ENCODE data around the gene SFRP4. TPM values are rescaled to one million over a fixed set of nuclear protein-coding genes. Genes with fewer than 3 reads are reported as not detected.
A peak's percentile ranks its signal among the peaks of the same experiment; 100 is the strongest.

The SFRP4 gene
- total RNA-seq, 1 experiment from 2014 or later = not detected

DNA sequence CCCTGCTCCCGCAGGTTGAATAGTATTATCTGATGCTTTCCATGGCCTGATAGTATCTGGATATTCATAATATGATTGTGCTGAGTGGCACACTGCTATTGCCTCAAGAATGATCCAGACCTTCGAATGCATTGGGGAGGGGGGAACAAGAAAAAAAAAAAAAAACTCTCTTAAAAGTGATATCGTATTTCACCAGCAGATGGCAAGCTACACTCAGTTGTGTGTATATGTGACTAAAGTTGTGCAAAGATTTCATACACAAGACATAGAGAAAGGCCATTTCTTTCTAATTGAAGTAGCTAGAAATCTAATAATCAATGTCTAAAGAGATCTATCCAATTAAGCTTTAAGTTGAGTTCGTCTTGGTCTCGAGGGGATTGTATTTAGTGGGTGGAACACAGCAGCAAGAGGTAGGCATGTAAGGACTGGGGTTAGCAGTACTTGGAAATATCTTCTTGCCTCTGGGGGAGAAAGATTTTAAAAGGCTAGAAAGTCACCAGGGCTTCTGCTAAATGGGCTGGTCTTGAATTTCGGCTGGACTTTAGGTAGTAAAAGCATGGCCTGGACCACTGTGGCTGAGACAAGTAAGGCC, 15.3 kb downstream of the SFRP4 start:
- CTCF ChIA-PET = no interaction called here

DNA sequence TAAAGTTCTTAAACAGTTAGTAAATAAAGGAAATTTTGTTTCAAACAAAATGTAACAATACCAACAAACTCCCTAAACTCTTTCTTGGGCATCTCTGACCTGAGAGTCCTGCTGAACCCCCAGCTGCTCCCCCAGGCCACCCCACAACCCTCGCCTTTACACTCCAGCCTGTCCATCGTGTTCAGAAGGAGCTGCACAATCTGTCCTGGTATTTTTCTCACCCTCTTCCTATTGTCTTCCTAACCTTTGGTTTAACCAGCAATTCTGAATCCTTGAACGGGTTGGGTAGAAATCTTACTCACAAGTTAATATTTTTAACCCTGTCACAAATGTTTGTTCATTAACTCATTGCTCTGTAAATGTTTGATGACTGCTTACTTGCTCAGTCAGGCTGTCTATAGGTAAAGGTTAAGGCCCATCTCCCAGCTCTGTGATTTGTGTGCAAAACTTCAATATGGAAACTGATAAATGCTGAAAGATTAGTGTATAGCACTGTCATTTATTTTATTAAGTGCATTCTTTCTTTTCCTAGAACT, 16.8 kb downstream of the SFRP4 start:
- Histone ChIP-seq H3K9me3 (ENCODE audit: insufficient read depth, low read depth) (no peaks in the 10 kb centered on the region), H3K4me2 (no peak overlapping the region), H3K4me3 (no peak overlapping the region), H3K4me1 (replicated peaks; ENCODE audit: insufficient read depth) (no peaks in the 10 kb centered on the region), H3K79me2 (ENCODE audit: low read depth) (no peaks in the 10 kb centered on the region), H3F3A (ENCODE audit: insufficient read depth, low read depth) (no peaks in the 10 kb centered on the region), H3K27ac (no peak overlapping the region), H3K27me3 (ENCODE audit: insufficient read depth, low read depth) (no peaks in the 10 kb centered on the region; the same call in 1 of the 2 replicates), H2AFZ (no peak overlapping the region), H3K9me2 (ENCODE audit: insufficient read depth) (no peaks in the 10 kb centered on the region), H4K20me1 (ENCODE audit: insufficient read depth) (no peaks in the 10 kb centered on the region), H3K36me3 (ENCODE audit: low read depth) (no peaks in the 10 kb centered on the region)
- POLR2A ChIA-PET (ENCODE audit: unreplicated experiment) = no interaction called here
- no peak for DNase-seq
- intact Hi-C loops (cut with micrococcal nuclease; ENCODE audit: unreplicated experiment) = loop anchor here (5.0 kb wide), 1 partner anchor 323 kb away; no protein-coding TSS in a partner anchor
- CTCF ChIA-PET = interaction anchor here (0.6 kb wide), 1 partner anchor 541 kb away, joined by 3 read pairs; no protein-coding TSS in a partner anchor
- BruUV-seq (replicated peaks) = no TSS peak
- no peak for TF ChIP-seq EZH2 (IDR thresholded peaks at IDR 0.05; ENCODE audit: low read depth)
- TF ChIP-seq, protein P1, sequence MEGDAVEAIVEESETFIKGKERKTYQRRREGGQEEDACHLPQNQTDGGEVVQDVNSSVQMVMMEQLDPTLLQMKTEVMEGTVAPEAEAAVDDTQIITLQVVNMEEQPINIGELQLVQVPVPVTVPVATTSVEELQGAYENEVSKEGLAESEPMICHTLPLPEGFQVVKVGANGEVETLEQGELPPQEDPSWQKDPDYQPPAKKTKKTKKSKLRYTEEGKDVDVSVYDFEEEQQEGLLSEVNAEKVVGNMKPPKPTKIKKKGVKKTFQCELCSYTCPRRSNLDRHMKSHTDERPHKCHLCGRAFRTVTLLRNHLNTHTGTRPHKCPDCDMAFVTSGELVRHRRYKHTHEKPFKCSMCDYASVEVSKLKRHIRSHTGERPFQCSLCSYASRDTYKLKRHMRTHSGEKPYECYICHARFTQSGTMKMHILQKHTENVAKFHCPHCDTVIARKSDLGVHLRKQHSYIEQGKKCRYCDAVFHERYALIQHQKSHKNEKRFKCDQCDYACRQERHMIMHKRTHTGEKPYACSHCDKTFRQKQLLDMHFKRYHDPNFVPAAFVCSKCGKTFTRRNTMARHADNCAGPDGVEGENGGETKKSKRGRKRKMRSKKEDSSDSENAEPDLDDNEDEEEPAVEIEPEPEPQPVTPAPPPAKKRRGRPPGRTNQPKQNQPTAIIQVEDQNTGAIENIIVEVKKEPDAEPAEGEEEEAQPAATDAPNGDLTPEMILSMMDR (conservative IDR thresholded peaks at IDR 0.05) = no peak

More for the DNA sequence above, 15.3 kb downstream of the SFRP4 start:
- no peak overlapping the region for H3K4me2 ChIP-seq
- H3F3A ChIP-seq (ENCODE audit: insufficient read depth, low read depth) = no peaks in the 10 kb centered on the region
- intact Hi-C loops (cut with micrococcal nuclease; ENCODE audit: unreplicated experiment) = loop anchor here (1.0 to 5.0 kb wide), 2 partner anchors 321 to 469 kb away; no protein-coding TSS in a partner anchor
- no peak overlapping the region for H2AFZ ChIP-seq
- BruUV-seq (replicated peaks) = no TSS peak
- H3K9me3 ChIP-seq (ENCODE audit: insufficient read depth, low read depth) = no peaks in the 10 kb centered on the region
- H3K4me3 ChIP-seq = no peak overlapping the region
- no peaks in the 10 kb centered on the region for H3K9me2 ChIP-seq (ENCODE audit: insufficient read depth)
- H3K36me3 ChIP-seq (ENCODE audit: low read depth) = no peaks in the 10 kb centered on the region
- H3K27ac ChIP-seq = no peak overlapping the region
- DNase-seq = no peak
- no peaks in the 10 kb centered on the region for H4K20me1 ChIP-seq (ENCODE audit: insufficient read depth)
- TF ChIP-seq, protein P1 (conservative IDR thresholded peaks at IDR 0.05) = peak; percentile 83
- TF ChIP-seq EZH2 (IDR thresholded peaks at IDR 0.05; ENCODE audit: low read depth) = no peak
- POLR2A ChIA-PET (ENCODE audit: unreplicated experiment) = interaction anchor here (0.7 kb wide), 1 partner anchor 1837 kb away, joined by 3 read pairs; no protein-coding TSS in a partner anchor
- no peaks in the 10 kb centered on the region for H3K4me1 ChIP-seq (replicated peaks; ENCODE audit: insufficient read depth)
- H3K27me3 ChIP-seq (ENCODE audit: insufficient read depth, low read depth) = no peaks in the 10 kb centered on the region; the same call in 1 of the 2 replicates
- no peaks in the 10 kb centered on the region for H3K79me2 ChIP-seq (ENCODE audit: low read depth)

- Histone ChIP-seq H2AFZ (no peak overlapping the region), H3K27me3 (ENCODE audit: insufficient read depth, low read depth) (no peaks in the 10 kb centered on the region; the same call in 1 of the 2 replicates), H3K9me2 (ENCODE audit: insufficient read depth) (no peaks in the 10 kb centered on the region), H3K36me3 (ENCODE audit: low read depth) (no peaks in the 10 kb centered on the region), H3K4me3 (no peak overlapping the region), H4K20me1 (ENCODE audit: insufficient read depth) (no peaks in the 10 kb centered on the region), H3K27ac (no peak overlapping the region), H3F3A (ENCODE audit: insufficient read depth, low read depth) (no peaks in the 10 kb centered on the region), H3K4me1 (replicated peaks; ENCODE audit: insufficient read depth) (no peaks in the 10 kb centered on the region), H3K9me3 (ENCODE audit: insufficient read depth, low read depth) (no peaks in the 10 kb centered on the region), H3K4me2 (no peak overlapping the region), H3K79me2 (ENCODE audit: low read depth) (no peaks in the 10 kb centered on the region)
- no peak for TF ChIP-seq EZH2 (IDR thresholded peaks at IDR 0.05; ENCODE audit: low read depth)
- TF ChIP-seq, protein P1 (conservative IDR thresholded peaks at IDR 0.05) = no peak
- intact Hi-C loops (cut with micrococcal nuclease; ENCODE audit: unreplicated experiment) = no loop called here
- ChIA-PET POLR2A (ENCODE audit: unreplicated experiment) (no interaction called here), CTCF (no interaction called here)
- DNase-seq = no peak
- no TSS peak for BruUV-seq (replicated peaks)
These were observed 21.9 kb downstream of the SFRP4 start for GRCh38 chr7:37894671-37895070.

Measured in PC-9 (cell line).